ENCODE measurements around the gene SETDB1.

DNA sequence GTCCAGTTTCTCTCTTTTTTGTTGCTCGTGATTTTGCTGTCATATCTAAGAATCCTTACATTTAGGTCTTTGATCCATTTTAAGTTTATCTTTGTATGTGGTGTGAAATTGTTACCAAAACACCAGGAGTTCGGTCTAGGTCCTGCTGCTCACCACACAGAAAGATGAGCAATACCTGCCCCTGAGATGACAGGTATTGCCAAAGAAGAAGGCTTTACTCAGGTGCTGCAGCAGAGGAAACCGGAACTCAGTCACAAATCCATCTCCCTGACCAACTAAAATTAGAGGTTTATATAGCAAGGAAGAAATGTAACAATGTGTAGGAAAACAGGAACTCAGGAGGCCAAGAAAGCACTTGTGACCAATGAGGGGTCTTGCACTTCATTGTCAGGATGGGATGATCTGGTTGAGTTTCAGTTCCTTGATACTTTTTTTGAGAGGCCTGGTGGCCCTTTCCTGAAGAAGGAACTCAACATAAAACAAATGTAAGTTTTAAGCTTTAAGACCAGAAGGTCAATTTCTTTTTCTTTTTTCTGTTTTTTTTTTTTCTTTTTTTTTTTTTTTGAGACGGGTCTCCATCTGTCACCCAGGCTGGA, 16.5 kb upstream of the SETDB1 start:
- TF ChIP-seq, protein P1, sequence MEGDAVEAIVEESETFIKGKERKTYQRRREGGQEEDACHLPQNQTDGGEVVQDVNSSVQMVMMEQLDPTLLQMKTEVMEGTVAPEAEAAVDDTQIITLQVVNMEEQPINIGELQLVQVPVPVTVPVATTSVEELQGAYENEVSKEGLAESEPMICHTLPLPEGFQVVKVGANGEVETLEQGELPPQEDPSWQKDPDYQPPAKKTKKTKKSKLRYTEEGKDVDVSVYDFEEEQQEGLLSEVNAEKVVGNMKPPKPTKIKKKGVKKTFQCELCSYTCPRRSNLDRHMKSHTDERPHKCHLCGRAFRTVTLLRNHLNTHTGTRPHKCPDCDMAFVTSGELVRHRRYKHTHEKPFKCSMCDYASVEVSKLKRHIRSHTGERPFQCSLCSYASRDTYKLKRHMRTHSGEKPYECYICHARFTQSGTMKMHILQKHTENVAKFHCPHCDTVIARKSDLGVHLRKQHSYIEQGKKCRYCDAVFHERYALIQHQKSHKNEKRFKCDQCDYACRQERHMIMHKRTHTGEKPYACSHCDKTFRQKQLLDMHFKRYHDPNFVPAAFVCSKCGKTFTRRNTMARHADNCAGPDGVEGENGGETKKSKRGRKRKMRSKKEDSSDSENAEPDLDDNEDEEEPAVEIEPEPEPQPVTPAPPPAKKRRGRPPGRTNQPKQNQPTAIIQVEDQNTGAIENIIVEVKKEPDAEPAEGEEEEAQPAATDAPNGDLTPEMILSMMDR (IDR thresholded peaks at IDR 0.05; ENCODE audit: insufficient read depth, low read length): no peak
- TF ChIP-seq GABPA (IDR thresholded peaks at IDR 0.05; ENCODE audit: low read depth) (no peak), REST (IDR thresholded peaks at IDR 0.05; ENCODE audit: insufficient replicate concordance, low read depth) (no peak), POLR2AphosphoS5 (IDR thresholded peaks at IDR 0.05; ENCODE audit: low read depth) (no peak)

Measured in HL-60 (cell line).